Skeletal muscle tissue (tissue), 4 donors: Measurements from ENCODE around the gene UTS2B. TPM values are rescaled to one million over a fixed set of nuclear protein-coding genes. Genes with fewer than 3 reads are reported as not detected.

Source experiments
- H3K27ac ChIP-seq: one replicate; pipeline ENCODE4 v1.7.0; 2013; ENCODE audit warnings: mild to moderate bottlenecking, low read depth, low read length, inconsistent platforms
- H3K27me3 ChIP-seq, 3 donors: one replicate each; pipeline ENCODE4 v1.7.0; 2013; ENCODE audit warnings: low read length in 3 of 3; ENCODE audit not compliant: control insufficient read depth in 3 of 3, insufficient read depth in 3 of 3
- H3K36me3 ChIP-seq, 3 donors: one replicate each; pipeline ENCODE4 v1.7.0; 2013; ENCODE audit warnings: low read length in 3 of 3; ENCODE audit not compliant: control insufficient read depth in 3 of 3, insufficient read depth in 3 of 3
- H3K4me1 ChIP-seq, 3 donors: one replicate each; pipeline ENCODE4 v1.7.0; 2013; ENCODE audit warnings: low read length in 3 of 3, mild to moderate bottlenecking in 3 of 3; ENCODE audit not compliant: control insufficient read depth in 3 of 3, insufficient read depth in 3 of 3
- H3K4me3 ChIP-seq, 3 donors: one replicate each; pipeline ENCODE4 v1.7.0; 2013; ENCODE audit warnings: low read length in 3 of 3
- H3K9ac ChIP-seq, 3 donors: one replicate each; pipeline ENCODE4 v1.7.0; 2013; ENCODE audit warnings: low read length in 3 of 3, mild to moderate bottlenecking in 3 of 3, moderate library complexity in 2 of 3, low read depth in 1 of 3
- H3K9me3 ChIP-seq, 3 donors: one replicate each; pipeline ENCODE4 v1.7.0; 2013; ENCODE audit warnings: low read length in 3 of 3; ENCODE audit not compliant: control insufficient read depth in 3 of 3
- total RNA-seq: library from RNA; depleted of rRNA; stranded (reverse); fragments of >200 nt; gene quantifications from one replicate; pipeline ENCODE4 v1.2.3, GENCODE V29; 2014
- donor health status: Osteomylitis.

Gene UTS2B
- total RNA-seq, 1 donor from 2014 or later: not detected

GRCh38 chr3:191340966-191341365 is 10.6 kb upstream of the UTS2B start:
- no peaks in the 10 kb centered on the region for H3K27me3 ChIP-seq
- no peak overlapping the region for H3K4me3 ChIP-seq
- H3K9me3 ChIP-seq: no peaks in the 10 kb centered on the region
- H3K36me3 ChIP-seq: no peaks in the 10 kb centered on the region
- H3K9ac ChIP-seq: no peak overlapping the region
- no peak overlapping the region for H3K27ac ChIP-seq
- peaks cover 10 to 29% (median 16%) of the 10 kb centered on the region in 3 donors for H3K4me1 ChIP-seq

- no peak overlapping the region for H3K4me3 ChIP-seq
- H3K9me3 ChIP-seq: no peaks in the 10 kb centered on the region
- no peaks in the 10 kb centered on the region for H3K27me3 ChIP-seq
- no peak overlapping the region for H3K9ac ChIP-seq
- H3K36me3 ChIP-seq: no peaks in the 10 kb centered on the region
- peaks cover 10 to 29% (median 16%) of the 10 kb centered on the region in 3 donors for H3K4me1 ChIP-seq
- H3K27ac ChIP-seq: no peak overlapping the region
These were observed 10.0 kb upstream of the UTS2B start for GRCh38 chr3:191340351-191340750.

- no peak overlapping the region for H3K27ac ChIP-seq
- no peak overlapping the region for H3K9ac ChIP-seq
- no peaks in the 10 kb centered on the region for H3K36me3 ChIP-seq
- H3K4me3 ChIP-seq: no peak overlapping the region
- H3K27me3 ChIP-seq: no peaks in the 10 kb centered on the region
- H3K4me1 ChIP-seq: peaks cover 11 to 24% (median 16%) of the 10 kb centered on the region in 3 donors
- no peaks in the 10 kb centered on the region for H3K9me3 ChIP-seq
These were observed 9.1 kb upstream of the UTS2B start for GRCh38 chr3:191339316-191339917.

- Histone ChIP-seq H3K4me1 (peaks cover 12 to 24% (median 16%) of the 10 kb centered on the region in 3 donors), H3K27ac (no peak overlapping the region), H3K36me3 (no peaks in the 10 kb centered on the region), H3K4me3 (no peak overlapping the region), H3K9ac (no peak overlapping the region), H3K27me3 (no peaks in the 10 kb centered on the region), H3K9me3 (no peaks in the 10 kb centered on the region)
These were observed 7.8 kb upstream of the UTS2B start for GRCh38 chr3:191338177-191338488.

- H3K4me1 ChIP-seq: peaks cover 10 to 25% (median 20%) of the 10 kb centered on the region in 3 donors
- no peaks in the 10 kb centered on the region for H3K27me3 ChIP-seq
- no peak overlapping the region for H3K27ac ChIP-seq
These were observed 6.5 kb upstream of the UTS2B start for GRCh38 chr3:191336833-191337232.

GRCh38 chr3:191334346-191334893 is 4.1 kb upstream of the UTS2B start:
- Histone ChIP-seq H3K4me3 (no peak overlapping the region), H3K9ac (no peak overlapping the region), H3K4me1 (peaks cover 18 to 31% (median 19%) of the 10 kb centered on the region in 3 donors), H3K9me3 (no peaks in the 10 kb centered on the region), H3K27me3 (no peaks in the 10 kb centered on the region), H3K36me3 (no peaks in the 10 kb centered on the region), H3K27ac (no peak overlapping the region)

More at GRCh38 chr3:191336833-191337232, 6.5 kb upstream of the UTS2B start:
- H3K4me3 ChIP-seq: no peak overlapping the region
- no peaks in the 10 kb centered on the region for H3K9me3 ChIP-seq
- no peaks in the 10 kb centered on the region for H3K36me3 ChIP-seq
- H3K9ac ChIP-seq: no peak overlapping the region

- no peak overlapping the region for H3K27ac ChIP-seq
- no peaks in the 10 kb centered on the region for H3K27me3 ChIP-seq
- H3K4me1 ChIP-seq: peaks cover 18 to 26% (median 23%) of the 10 kb centered on the region in 3 donors
- H3K9ac ChIP-seq: no peak overlapping the region
- H3K36me3 ChIP-seq: no peaks in the 10 kb centered on the region
- H3K9me3 ChIP-seq: no peaks in the 10 kb centered on the region
- H3K4me3 ChIP-seq: no peak overlapping the region
These were observed 3.1 kb upstream of the UTS2B start for GRCh38 chr3:191333298-191333880.

GRCh38 chr3:191331388-191331787 is 1.1 kb upstream of the UTS2B start:
- H3K27ac ChIP-seq: peak overlapping the region; percentile 86
- no peaks in the 10 kb centered on the region for H3K36me3 ChIP-seq
- H3K9ac ChIP-seq: peak overlapping the region in 2 of 3 donors; percentile 88 to 89
- no peaks in the 10 kb centered on the region for H3K9me3 ChIP-seq
- H3K4me3 ChIP-seq: peak overlapping the region; percentile 75 to 82 (median 82)
- no peaks in the 10 kb centered on the region for H3K27me3 ChIP-seq
- peaks cover 18 to 26% (median 24%) of the 10 kb centered on the region in 3 donors for H3K4me1 ChIP-seq

GRCh38 chr3:191330530-191331048 is 263 bp upstream of the UTS2B start:
- H3K9ac ChIP-seq: peak overlapping the region; percentile 88 to 93 (median 89)
- peak overlapping the region; percentile 75 to 82 (median 82) for H3K4me3 ChIP-seq
- no peaks in the 10 kb centered on the region for H3K36me3 ChIP-seq
- peaks cover 18 to 26% (median 24%) of the 10 kb centered on the region in 3 donors for H3K4me1 ChIP-seq
- H3K27me3 ChIP-seq: no peaks in the 10 kb centered on the region
- H3K27ac ChIP-seq: peak overlapping the region; percentile 86
- no peaks in the 10 kb centered on the region for H3K9me3 ChIP-seq
